ENCODE measurements around the gene E2F6. TPM values are rescaled to one million over a fixed set of nuclear protein-coding genes. Genes with fewer than 3 reads are reported as not detected.

E2F6 gene
- total and polyA plus RNA-seq, 9 of the 15 experiments (the other 6 are each of a cell fraction or from before 2014, with no cell fraction given): 13.6 to 33.9 (median 26.1) TPM

DNA sequence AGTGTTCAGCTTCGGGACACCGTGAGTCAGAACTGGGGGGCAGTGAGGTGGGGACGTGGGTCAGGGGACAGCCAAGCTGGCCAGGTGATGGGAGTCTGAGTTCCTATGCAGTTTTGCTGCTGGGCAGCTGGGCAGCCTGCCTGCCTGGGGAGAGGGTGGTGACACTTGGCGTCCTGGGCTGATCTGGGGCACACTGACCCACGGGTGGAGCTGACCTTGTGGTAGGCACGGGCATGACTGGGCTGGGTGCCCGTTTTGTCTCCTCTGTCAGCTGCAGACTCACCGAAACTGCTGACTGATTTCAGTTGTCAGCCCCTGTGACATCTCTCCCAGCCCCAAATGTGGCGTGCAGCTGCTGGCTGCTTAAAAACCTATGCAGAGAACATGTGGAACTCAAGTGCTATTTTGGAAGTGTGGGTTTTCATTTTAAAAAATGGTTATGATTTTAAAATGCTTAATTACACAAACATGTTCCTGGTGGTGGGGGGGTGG, 32.6 kb upstream of the E2F6 start:
- no peaks in the 10 kb centered on the region for H4K20me1 ChIP-seq (replicated peaks; ENCODE audit: control insufficient read depth, insufficient read depth, low read length)
- CTCF ChIA-PET (ENCODE audit: low intra/inter-chr PET ratio): no interaction called here
- H3K27ac ChIP-seq (ENCODE audit: extremely low read depth, low read depth, low read length): no peak overlapping the region
- intact Hi-C loops (cut with micrococcal nuclease) (no loop called here), in situ Hi-C loops (cut with MboI) (loop anchor here (25.0 kb wide), 1 partner anchor 289 kb away; no protein-coding TSS in a partner anchor)
- no TSS peak for BruUV-seq (replicated peaks)
- 0 out of 4 replicates have a peak overlapping the region, but pooled peaks of 1 of the 2 experiments have one; percentile 65 for H3K9ac ChIP-seq (ENCODE audit: insufficient read depth in 1 of 2, low read depth in 2 of 2, low read length in 2 of 2)
- no peaks in the 10 kb centered on the region for H3K9me3 ChIP-seq (replicated peaks; ENCODE audit: control insufficient read depth, insufficient read depth, low read depth, low read length)
- H3K4me3 ChIP-seq: no peak overlapping the region
- H3K79me2 ChIP-seq (ENCODE audit: control insufficient read depth, insufficient read depth, low read length): no peaks in the 10 kb centered on the region
- DNase-seq (ENCODE audit: extremely low read depth in 1 of 4, low spot score in 3 of 4): no peak
- TF ChIP-seq, protein P1, sequence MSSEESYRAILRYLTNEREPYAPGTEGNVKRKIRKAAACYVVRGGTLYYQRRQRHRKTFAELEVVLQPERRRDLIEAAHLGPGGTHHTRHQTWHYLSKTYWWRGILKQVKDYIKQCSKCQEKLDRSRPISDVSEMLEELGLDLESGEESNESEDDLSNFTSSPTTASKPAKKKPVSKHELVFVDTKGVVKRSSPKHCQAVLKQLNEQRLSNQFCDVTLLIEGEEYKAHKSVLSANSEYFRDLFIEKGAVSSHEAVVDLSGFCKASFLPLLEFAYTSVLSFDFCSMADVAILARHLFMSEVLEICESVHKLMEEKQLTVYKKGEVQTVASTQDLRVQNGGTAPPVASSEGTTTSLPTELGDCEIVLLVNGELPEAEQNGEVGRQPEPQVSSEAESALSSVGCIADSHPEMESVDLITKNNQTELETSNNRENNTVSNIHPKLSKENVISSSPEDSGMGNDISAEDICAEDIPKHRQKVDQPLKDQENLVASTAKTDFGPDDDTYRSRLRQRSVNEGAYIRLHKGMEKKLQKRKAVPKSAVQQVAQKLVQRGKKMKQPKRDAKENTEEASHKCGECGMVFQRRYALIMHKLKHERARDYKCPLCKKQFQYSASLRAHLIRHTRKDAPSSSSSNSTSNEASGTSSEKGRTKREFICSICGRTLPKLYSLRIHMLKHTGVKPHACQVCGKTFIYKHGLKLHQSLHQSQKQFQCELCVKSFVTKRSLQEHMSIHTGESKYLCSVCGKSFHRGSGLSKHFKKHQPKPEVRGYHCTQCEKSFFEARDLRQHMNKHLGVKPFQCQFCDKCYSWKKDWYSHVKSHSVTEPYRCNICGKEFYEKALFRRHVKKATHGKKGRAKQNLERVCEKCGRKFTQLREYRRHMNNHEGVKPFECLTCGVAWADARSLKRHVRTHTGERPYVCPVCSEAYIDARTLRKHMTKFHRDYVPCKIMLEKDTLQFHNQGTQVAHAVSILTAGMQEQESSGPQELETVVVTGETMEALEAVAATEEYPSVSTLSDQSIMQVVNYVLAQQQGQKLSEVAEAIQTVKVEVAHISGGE (CRISPR knock-in tag; IDR thresholded peaks at IDR 0.05): peak in 1 of 3 experiments; percentile 97; a peak in 2 of 6 replicates
- TF ChIP-seq, protein P2, sequence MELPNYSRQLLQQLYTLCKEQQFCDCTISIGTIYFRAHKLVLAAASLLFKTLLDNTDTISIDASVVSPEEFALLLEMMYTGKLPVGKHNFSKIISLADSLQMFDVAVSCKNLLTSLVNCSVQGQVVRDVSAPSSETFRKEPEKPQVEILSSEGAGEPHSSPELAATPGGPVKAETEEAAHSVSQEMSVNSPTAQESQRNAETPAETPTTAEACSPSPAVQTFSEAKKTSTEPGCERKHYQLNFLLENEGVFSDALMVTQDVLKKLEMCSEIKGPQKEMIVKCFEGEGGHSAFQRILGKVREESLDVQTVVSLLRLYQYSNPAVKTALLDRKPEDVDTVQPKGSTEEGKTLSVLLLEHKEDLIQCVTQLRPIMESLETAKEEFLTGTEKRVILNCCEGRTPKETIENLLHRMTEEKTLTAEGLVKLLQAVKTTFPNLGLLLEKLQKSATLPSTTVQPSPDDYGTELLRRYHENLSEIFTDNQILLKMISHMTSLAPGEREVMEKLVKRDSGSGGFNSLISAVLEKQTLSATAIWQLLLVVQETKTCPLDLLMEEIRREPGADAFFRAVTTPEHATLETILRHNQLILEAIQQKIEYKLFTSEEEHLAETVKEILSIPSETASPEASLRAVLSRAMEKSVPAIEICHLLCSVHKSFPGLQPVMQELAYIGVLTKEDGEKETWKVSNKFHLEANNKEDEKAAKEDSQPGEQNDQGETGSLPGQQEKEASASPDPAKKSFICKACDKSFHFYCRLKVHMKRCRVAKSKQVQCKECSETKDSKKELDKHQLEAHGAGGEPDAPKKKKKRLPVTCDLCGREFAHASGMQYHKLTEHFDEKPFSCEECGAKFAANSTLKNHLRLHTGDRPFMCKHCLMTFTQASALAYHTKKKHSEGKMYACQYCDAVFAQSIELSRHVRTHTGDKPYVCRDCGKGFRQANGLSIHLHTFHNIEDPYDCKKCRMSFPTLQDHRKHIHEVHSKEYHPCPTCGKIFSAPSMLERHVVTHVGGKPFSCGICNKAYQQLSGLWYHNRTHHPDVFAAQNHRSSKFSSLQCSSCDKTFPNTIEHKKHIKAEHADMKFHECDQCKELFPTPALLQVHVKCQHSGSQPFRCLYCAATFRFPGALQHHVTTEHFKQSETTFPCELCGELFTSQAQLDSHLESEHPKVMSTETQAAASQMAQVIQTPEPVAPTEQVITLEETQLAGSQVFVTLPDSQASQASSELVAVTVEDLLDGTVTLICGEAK (IDR thresholded peaks at IDR 0.05): no peak
- TF ChIP-seq, protein P2 (CRISPR knock-in tag; IDR thresholded peaks at IDR 0.05): no peak
- no peaks in the 10 kb centered on the region for H3K36me3 ChIP-seq (ENCODE audit: control insufficient read depth, insufficient read depth, low read length)
- no peaks in the 10 kb centered on the region for H3K9me1 ChIP-seq (ENCODE audit: control insufficient read depth, insufficient read depth, low read length)
- no peak overlapping the region for H3K4me2 ChIP-seq (ENCODE audit: insufficient read depth, low read length)
- no peak for ATAC-seq
- peaks cover 4% of the 10 kb centered on the region in 2 experiments; a peak in 2 of 5 replicates for H3K4me1 ChIP-seq (replicated peaks in 1 of 2; ENCODE audit: control insufficient read depth in 2 of 2, insufficient read depth in 2 of 2, low read length in 2 of 2)
- FAIRE-seq: no peak
- POLR2A ChIA-PET: interaction anchor here (0.6 to 0.9 kb wide), 2 partner anchors 14 to 65 kb away, joined by 3 to 6 read pairs; no protein-coding TSS in a partner anchor
- no peak overlapping the region for H2AFZ ChIP-seq (ENCODE audit: low read depth, low read length)
- peaks cover 14 to 24% of the 10 kb centered on the region in 2 experiments; a peak in 4 of 5 replicates for H3K27me3 ChIP-seq (ENCODE audit: control insufficient read depth in 2 of 2, insufficient read depth in 2 of 2, low read length in 2 of 2)
- WGBS (ENCODE audit: insufficient coverage, low coverage, missing lambda C conversion rate): 2% methylated on average over 9 of the region's 9 CpGs

Measured in K562 (cell line).